Neural progenitor cell (in vitro differentiated cells): Measurements from ENCODE around the gene ZBTB24. TPM values are rescaled to one million over a fixed set of nuclear protein-coding genes. Genes with fewer than 3 reads are reported as not detected.

Source experiments
- DNase-seq: peaks from one replicate; pipeline ENCODE4 v3.0.0-alpha.2; 2016; ENCODE audit warnings: low spot score
- H2AFZ ChIP-seq: fragments of 200-600 bp; sonication (generic); replicated peaks from 2 replicates; pipeline ENCODE4 v1.6.1; 2016; ENCODE audit warnings: antibody characterized with exemption
- H3F3A ChIP-seq: fragments of 200-600 bp; sonication (generic); 2 replicates; pipeline ENCODE4 v1.6.1; 2016; ENCODE audit warnings: antibody characterized with exemption, low read depth
- H3K27ac ChIP-seq: fragments of 200-600 bp; sonication (generic); 2 replicates; pipeline ENCODE4 v1.5.1; 2016; ENCODE audit warnings: mild to moderate bottlenecking
- H3K27me3 ChIP-seq: fragments of 200-600 bp; sonication (generic); 2 replicates; pipeline ENCODE4 v1.6.1; 2016; ENCODE audit warnings: mild to moderate bottlenecking, moderate library complexity
- H3K36me3 ChIP-seq: fragments of 200-600 bp; sonication (generic); 2 replicates; pipeline ENCODE4 v1.5.1; 2016
- H3K4me1 ChIP-seq: fragments of 200-600 bp; sonication (generic); 2 replicates; pipeline ENCODE4 v1.6.1; 2016; ENCODE audit warnings: mixed run types
- H3K4me2 ChIP-seq: fragments of 200-600 bp; sonication (generic); 2 replicates; pipeline ENCODE4 v1.6.1; 2016
- H3K4me3 ChIP-seq: fragments of 200-600 bp; sonication (generic); 2 replicates; pipeline ENCODE4 v1.5.1; 2016
- H3K79me2 ChIP-seq: fragments of 200-600 bp; sonication (generic); 2 replicates; pipeline ENCODE4 v1.6.1; 2016; ENCODE audit warnings: low read depth
- H3K9ac ChIP-seq: fragments of 200-600 bp; sonication (generic); 2 replicates; pipeline ENCODE4 v1.6.1; 2016
- H3K9me3 ChIP-seq: fragments of 200-600 bp; sonication (generic); 2 replicates; pipeline ENCODE4 v1.5.1; 2016; ENCODE audit warnings: low read depth
- H4K20me1 ChIP-seq: fragments of 200-600 bp; sonication (generic); 2 replicates; pipeline ENCODE4 v1.6.1; 2016; ENCODE audit warnings: low read depth
- H3K27ac Mint-ChIP-seq: 3 replicates; pipeline ENCODE4 v1.8.0; 2021; ENCODE audit warnings: mixed read lengths
- H3K27me3 Mint-ChIP-seq: 2 replicates; pipeline ENCODE4 v1.8.0; 2022; ENCODE audit warnings: low read depth, mild to moderate bottlenecking, inconsistent platforms, moderate library complexity, mixed read lengths; ENCODE audit not compliant: insufficient read depth
- H3K36me3 Mint-ChIP-seq: 3 replicates; pipeline ENCODE4 v1.8.0; 2021; ENCODE audit warnings: mixed read lengths
- H3K4me1 Mint-ChIP-seq: 3 replicates; pipeline ENCODE4 v1.8.0; 2021; ENCODE audit warnings: mixed read lengths
- H3K4me3 Mint-ChIP-seq: 3 replicates; pipeline ENCODE4 v1.8.0; 2021; ENCODE audit warnings: mild to moderate bottlenecking, moderate library complexity, mixed read lengths
- H3K9me3 Mint-ChIP-seq: 3 replicates; pipeline ENCODE4 v1.8.0; 2020; ENCODE audit warnings: mixed read lengths
- CTCF ChIP-seq: fragments of 200-600 bp; sonication (generic); IDR thresholded peaks from 2 replicates; pipeline ENCODE4 v1.5.1; 2017; ENCODE audit warnings: antibody characterized with exemption, mild to moderate bottlenecking
- EZH2 ChIP-seq: fragments of 200-600 bp; sonication (generic); IDR thresholded peaks from 2 replicates; pipeline ENCODE4 v1.6.1; 2017; ENCODE audit warnings: antibody characterized with exemption, mild to moderate bottlenecking, moderate library complexity
- EZH2phosphoT487 ChIP-seq: fragments of 200-600 bp; sonication (generic); IDR thresholded peaks from 2 replicates; pipeline ENCODE4 v1.6.1; 2017; ENCODE audit warnings: antibody characterized with exemption
- total RNA-seq: library from RNA; depleted of rRNA; stranded (reverse); fragments of >200 nt; gene quantifications from 2 replicates; pipeline ENCODE4 v1.2.3, GENCODE V29; 2015; ENCODE audit warnings: low replicate concordance

Gene ZBTB24
- total RNA-seq, 1 donor from 2014 or later, result 17.3 TPM

- Histone ChIP-seq H3K4me1 (peaks cover 35% of the 10 kb centered on the region), H3K4me3 (peak overlapping the region; percentile 95), H3K36me3 (peaks cover 4% of the 10 kb centered on the region), H2AFZ (no peak overlapping the region), H3K27me3 (no peaks in the 10 kb centered on the region), H3K4me2 (peak overlapping the region; percentile 93), H3K9ac (no peak overlapping the region), H3K9me3 (no peaks in the 10 kb centered on the region), H3K79me2 (peaks cover 24% of the 10 kb centered on the region), H4K20me1 (peaks cover 15% of the 10 kb centered on the region), H3F3A (peaks cover 70% of the 10 kb centered on the region), H3K27ac (no peak overlapping the region)
- peaks cover 13% of the 10 kb centered on the region for H3K27me3 Mint-ChIP-seq
- peak overlapping the region; percentile 94 for H3K4me3 Mint-ChIP-seq
- H3K27ac Mint-ChIP-seq, result peak overlapping the region; percentile 14
- DNase-seq, result no peak
- H3K9me3 Mint-ChIP-seq, result no peaks in the 10 kb centered on the region
- TF ChIP-seq EZH2 (no peak), EZH2phosphoT487 (no peak), CTCF (no peak)
- H3K36me3 Mint-ChIP-seq, result peaks cover 6% of the 10 kb centered on the region
- H3K4me1 Mint-ChIP-seq, result peaks cover 45% of the 10 kb centered on the region
Observed at GRCh38 chr6:109456710-109457561, 26.1 kb downstream of the ZBTB24 start.

- Histone ChIP-seq H3K4me3 (peak overlapping the region; percentile 95), H3K79me2 (peaks cover 24% of the 10 kb centered on the region), H3K27ac (peak overlapping the region; percentile 2), H3K36me3 (peaks cover 1% of the 10 kb centered on the region), H3K4me1 (peaks cover 35% of the 10 kb centered on the region), H3K4me2 (peak overlapping the region; percentile 93), H3K9ac (no peak overlapping the region), H2AFZ (peak overlapping the region; percentile 12), H3K9me3 (no peaks in the 10 kb centered on the region), H3K27me3 (no peaks in the 10 kb centered on the region), H4K20me1 (peaks cover 15% of the 10 kb centered on the region), H3F3A (peaks cover 63% of the 10 kb centered on the region)
- TF ChIP-seq CTCF (peak; percentile 29), EZH2 (no peak)
- H3K27me3 Mint-ChIP-seq, result peaks cover 13% of the 10 kb centered on the region
- H3K36me3 Mint-ChIP-seq, result peaks cover 5% of the 10 kb centered on the region
- no peak overlapping the region for H3K27ac Mint-ChIP-seq
- H3K9me3 Mint-ChIP-seq, result no peaks in the 10 kb centered on the region
- H3K4me3 Mint-ChIP-seq, result peak overlapping the region; percentile 94
- H3K4me1 Mint-ChIP-seq, result peaks cover 45% of the 10 kb centered on the region
- peak; percentile 78 for DNase-seq
Observed at GRCh38 chr6:109456111-109456583, 26.9 kb downstream of the ZBTB24 start.

- no peaks in the 10 kb centered on the region for H3K36me3 ChIP-seq
- Mint-ChIP-seq H3K27me3 (peaks cover 13% of the 10 kb centered on the region), H3K9me3 (no peaks in the 10 kb centered on the region), H3K4me1 (peaks cover 45% of the 10 kb centered on the region), H3K27ac (peak within 1 kb of the TSS; percentile 90), H3K4me3 (peak within 1 kb of the TSS; percentile 94), H3K36me3 (peaks cover 5% of the 10 kb centered on the region)
- H3K9me3 ChIP-seq, result no peaks in the 10 kb centered on the region
- H3F3A ChIP-seq, result peaks cover 58% of the 10 kb centered on the region
- peak within 1 kb of the TSS; percentile 36 for H3K9ac ChIP-seq
- no peaks in the 10 kb centered on the region for H3K27me3 ChIP-seq
- DNase-seq, result peak; percentile 88
- H3K4me2 ChIP-seq, result peak within 1 kb of the TSS; percentile 93
- H3K4me3 ChIP-seq, result peak within 1 kb of the TSS; percentile 95
- peak; percentile 41 for TF ChIP-seq CTCF
- no peak for TF ChIP-seq EZH2phosphoT487
- H3K27ac ChIP-seq, result peak within 1 kb of the TSS; percentile 74
- peaks cover 33% of the 10 kb centered on the region for H3K4me1 ChIP-seq
- peaks cover 24% of the 10 kb centered on the region for H3K79me2 ChIP-seq
- H4K20me1 ChIP-seq, result peaks cover 15% of the 10 kb centered on the region
- peak within 1 kb of the TSS; percentile 93 for H2AFZ ChIP-seq
Observed at GRCh38 chr6:109455437-109456110, 27.4 kb downstream of the ZBTB24 start, which contains the start of gene MICAL1. TSS of gene MICAL1 (minus strand) at chr6:109455772. CDS start at chr6:109454196, 1,576 bp downstream.
